ENCODE measurements around the gene RAB3IL1. TPM values are rescaled to one million over a fixed set of nuclear protein-coding genes. Genes with fewer than 3 reads are reported as not detected.

RAB3IL1 gene
- total and polyA plus RNA-seq, 9 of the 15 experiments (the other 6 are each of a cell fraction or from before 2014, with no cell fraction given), result 0.15 to 42.6 (median 15.5) TPM

GRCh38 chr11:61869708-61870451, 47.5 kb downstream of the RAB3IL1 start (continued):
- peak in 1 of 2 experiments; percentile 63; a peak in 2 of 4 replicates for TF ChIP-seq MNT (conservative IDR thresholded peaks at IDR 0.05)
- TF ChIP-seq ZBTB17 (CRISPR knock-in tag; IDR thresholded peaks at IDR 0.05), result peak; percentile 83
- TF ChIP-seq TRIM28 (IDR thresholded peaks at IDR 0.05), result no peak
- TF ChIP-seq ZBTB9 (CRISPR knock-in tag; IDR thresholded peaks at IDR 0.05), result peak; percentile 75; the same call in 1 of the 2 replicates
- TF ChIP-seq ZNF354B (CRISPR knock-in tag; IDR thresholded peaks at IDR 0.05), result no peak
- no peak for TF ChIP-seq FOXP4 (CRISPR knock-in tag; IDR thresholded peaks at IDR 0.05; ENCODE audit: borderline replicate concordance)
- TF ChIP-seq SIRT6 (IDR thresholded peaks at IDR 0.05; ENCODE audit: low read depth, low read length), result no peak
- peak; percentile 83; the same call in 1 of the 2 replicates for TF ChIP-seq KLF6 (CRISPR knock-in tag; IDR thresholded peaks at IDR 0.05; ENCODE audit: borderline replicate concordance)
- no peak for TF ChIP-seq ZNF133 (CRISPR knock-in tag; IDR thresholded peaks at IDR 0.05)
- TF ChIP-seq JUN (IDR thresholded peaks at IDR 0.05; ENCODE audit: borderline replicate concordance, low read depth, low read length), result 0 out of 2 replicates have a peak, but pooled peaks have one; percentile 17
- no peak for TF ChIP-seq JUN (CRISPR knock-in tag; IDR thresholded peaks at IDR 0.05; ENCODE audit: borderline replicate concordance)
- TF ChIP-seq CREB3 (tag; conservative IDR thresholded peaks at IDR 0.05; ENCODE audit: low read depth), result peak; percentile 39; the same call in 1 of the 2 replicates
- no peak for TF ChIP-seq STAG1 (CRISPR knock-in tag; IDR thresholded peaks at IDR 0.05; ENCODE audit: borderline replicate concordance)
- TF ChIP-seq RBM39 (optimal IDR thresholded peaks at IDR 0.05; ENCODE audit: low read depth, low read length), result no peak
- peak; percentile 51; the same call in 1 of the 2 replicates for TF ChIP-seq NFE2 (IDR thresholded peaks at IDR 0.05; ENCODE audit: low read depth)
- TF ChIP-seq ETV6 (IDR thresholded peaks at IDR 0.05; ENCODE audit: borderline replicate concordance in 1 of 2, low read depth in 2 of 2, low read length in 1 of 2), result no peak
- no peak for TF ChIP-seq ETV6 (CRISPR knock-in tag; IDR thresholded peaks at IDR 0.05; ENCODE audit: borderline replicate concordance)
- TF ChIP-seq MTA1 (IDR thresholded peaks at IDR 0.05; ENCODE audit: borderline replicate concordance), result no peak; the same call in 1 of the 2 replicates
- TF ChIP-seq ARNT (IDR thresholded peaks at IDR 0.05), result peak; percentile 55 to 60; a peak in 2 of 4 replicates
- TF ChIP-seq IRF2 (CRISPR knock-in tag; IDR thresholded peaks at IDR 0.05), result no peak
- no peak for TF ChIP-seq XRCC4 (IDR thresholded peaks at IDR 0.05; ENCODE audit: extremely low read depth, insufficient read depth, insufficient read length)
- no peak for TF ChIP-seq KAT2B (IDR thresholded peaks at IDR 0.05; ENCODE audit: low read depth, low read length)
- TF ChIP-seq TAF7 (tag; IDR thresholded peaks at IDR 0.05), result no peak

Data from K562 (cell line).